OCI-M2 (cell line): ENCODE data around the gene ZBTB2.

Experiments used
- DNase-seq: peaks from one replicate; lab custom pipeline; 2025; ENCODE audit not compliant: unreplicated experiment; lab: John Stamatoyannopoulos, UW

ZBTB2 gene

GRCh38 chr6:151391471-151392413, at the start of gene ZBTB2:
Gene ZBTB2 (minus strand): TSS chr6:151391559. CDS start chr6:151373637, 17,922 bp downstream.
- DNase-seq: no peak

- DNase-seq: no peak
Observed at GRCh38 chr6:151440930-151441329, 49.6 kb upstream of the ZBTB2 start.

GRCh38 chr6:151440498-151440897, 49.1 kb upstream of the ZBTB2 start:
- DNase-seq: no peak

GRCh38 chr6:151437401-151437800, 46.0 kb upstream of the ZBTB2 start:
- DNase-seq: no peak

GRCh38 chr6:151436802-151437201, 45.4 kb upstream of the ZBTB2 start:
- DNase-seq: no peak

- no peak for DNase-seq
Observed at GRCh38 chr6:151436300-151436699, 44.9 kb upstream of the ZBTB2 start.

- DNase-seq: no peak
Observed at GRCh38 chr6:151434369-151434768, 43.0 kb upstream of the ZBTB2 start.

GRCh38 chr6:151432651-151433050, 41.3 kb upstream of the ZBTB2 start:
- DNase-seq: no peak

GRCh38 chr6:151431337-151431736, 40.0 kb upstream of the ZBTB2 start:
- DNase-seq: no peak

GRCh38 chr6:151430886-151431285, 39.5 kb upstream of the ZBTB2 start:
- no peak for DNase-seq

- DNase-seq: no peak
Observed at GRCh38 chr6:151428093-151428735, 36.9 kb upstream of the ZBTB2 start.

- DNase-seq: no peak
Observed at GRCh38 chr6:151425561-151425960, 34.2 kb upstream of the ZBTB2 start.

GRCh38 chr6:151422981-151423380, 31.6 kb upstream of the ZBTB2 start:
- DNase-seq: no peak

- DNase-seq: no peak
Observed at GRCh38 chr6:151417477-151417876, 26.1 kb upstream of the ZBTB2 start.

GRCh38 chr6:151414641-151415260, 23.4 kb upstream of the ZBTB2 start:
- no peak for DNase-seq

- no peak for DNase-seq
Observed at GRCh38 chr6:151413372-151414145, 22.2 kb upstream of the ZBTB2 start.

GRCh38 chr6:151412909-151413308, 21.6 kb upstream of the ZBTB2 start:
- no peak for DNase-seq

GRCh38 chr6:151409679-151410078, 18.3 kb upstream of the ZBTB2 start:
- DNase-seq: no peak

- DNase-seq: no peak
Observed at GRCh38 chr6:151409260-151409659, 17.9 kb upstream of the ZBTB2 start.

GRCh38 chr6:151408858-151409257, 17.5 kb upstream of the ZBTB2 start:
- DNase-seq: no peak

GRCh38 chr6:151403919-151404308, 12.6 kb upstream of the ZBTB2 start:
- no peak for DNase-seq
